ENCODE measurements around the gene TMBIM6.

- TF ChIP-seq POLR2AphosphoS5 (IDR thresholded peaks at IDR 0.05): no peak
- TF ChIP-seq, protein P1, sequence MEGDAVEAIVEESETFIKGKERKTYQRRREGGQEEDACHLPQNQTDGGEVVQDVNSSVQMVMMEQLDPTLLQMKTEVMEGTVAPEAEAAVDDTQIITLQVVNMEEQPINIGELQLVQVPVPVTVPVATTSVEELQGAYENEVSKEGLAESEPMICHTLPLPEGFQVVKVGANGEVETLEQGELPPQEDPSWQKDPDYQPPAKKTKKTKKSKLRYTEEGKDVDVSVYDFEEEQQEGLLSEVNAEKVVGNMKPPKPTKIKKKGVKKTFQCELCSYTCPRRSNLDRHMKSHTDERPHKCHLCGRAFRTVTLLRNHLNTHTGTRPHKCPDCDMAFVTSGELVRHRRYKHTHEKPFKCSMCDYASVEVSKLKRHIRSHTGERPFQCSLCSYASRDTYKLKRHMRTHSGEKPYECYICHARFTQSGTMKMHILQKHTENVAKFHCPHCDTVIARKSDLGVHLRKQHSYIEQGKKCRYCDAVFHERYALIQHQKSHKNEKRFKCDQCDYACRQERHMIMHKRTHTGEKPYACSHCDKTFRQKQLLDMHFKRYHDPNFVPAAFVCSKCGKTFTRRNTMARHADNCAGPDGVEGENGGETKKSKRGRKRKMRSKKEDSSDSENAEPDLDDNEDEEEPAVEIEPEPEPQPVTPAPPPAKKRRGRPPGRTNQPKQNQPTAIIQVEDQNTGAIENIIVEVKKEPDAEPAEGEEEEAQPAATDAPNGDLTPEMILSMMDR (IDR thresholded peaks at IDR 0.05): no peak
These were observed 68.1 kb downstream of the TMBIM6 start for GRCh38 chr12:49809381-49809905.
